ENCODE data around the gene NHP2. TPM values are rescaled to one million over a fixed set of nuclear protein-coding genes. Genes with fewer than 3 reads are reported as not detected.

NHP2 gene
- polyA plus RNA-seq, 3 donors = 68.9 to 139 (median 108) TPM

- Mint-ChIP-seq H3K4me1 (peaks cover 10% of the 10 kb centered on the region), H3K27me3 (ENCODE audit: low read depth in 3 of 3) (peaks cover 8 to 28% (median 20%) of the 10 kb centered on the region in 3 donors), H3K27ac (no peak overlapping the region), H3K4me3 (peak overlapping the region in 1 of 2 donors; percentile 60), H3K9me3 (peaks cover 0 to 3% (median 0%) of the 10 kb centered on the region in 7 donors), H3K36me3 (no peaks in the 10 kb centered on the region)
- Histone ChIP-seq H2AFZ (ENCODE audit: insufficient read depth, low read depth, low read length, poor library complexity, severe bottlenecking) (no peak overlapping the region), H3K79me2 (ENCODE audit: insufficient read depth, low read length) (no peaks in the 10 kb centered on the region), H3K4me3 (replicated peaks in 1 of 3; ENCODE audit: low read depth in 2 of 3, low read length in 3 of 3) (no peak overlapping the region), H3K27ac (ENCODE audit: low read depth in 1 of 2, low read length in 2 of 2) (no peak overlapping the region), H3K9me3 (replicated peaks in 1 of 2; ENCODE audit: control insufficient read depth in 1 of 2, insufficient read depth in 1 of 2, low read length in 2 of 2) (no peaks in the 10 kb centered on the region), H3K4me1 (ENCODE audit: control insufficient read depth in 1 of 2, insufficient read depth in 2 of 2, low read length in 2 of 2) (peaks cover 8 to 9% of the 10 kb centered on the region in 2 donors), H3K9ac (ENCODE audit: insufficient read depth, low read length, poor library complexity, severe bottlenecking) (no peak overlapping the region), H3K36me3 (replicated peaks in 1 of 2; ENCODE audit: control insufficient read depth in 1 of 2, insufficient read depth in 2 of 2, low read length in 2 of 2) (no peaks in the 10 kb centered on the region), H4K20me1 (ENCODE audit: insufficient read depth, low read length) (no peaks in the 10 kb centered on the region), H3K27me3 (ENCODE audit: control insufficient read depth in 2 of 2, insufficient read depth in 2 of 2, low read length in 2 of 2) (peaks cover 0 to 6% of the 10 kb centered on the region in 2 donors), H3K4me2 (replicated peaks; ENCODE audit: extremely low read depth, low read length, poor library complexity, severe bottlenecking) (no peak overlapping the region)
- intact Hi-C loops (cut with micrococcal nuclease) = loop anchor here in 1 of 2 donors (2.0 kb wide), 1 partner anchor 89 kb away; no protein-coding TSS in a partner anchor
- DNase-seq = no peak
- no peak for TF ChIP-seq CTCF (IDR thresholded peaks at IDR 0.05)
- WGBS (ENCODE audit: insufficient coverage) = 75% methylated on average over 36 of the region's 38 CpGs
Measured at GRCh38 chr5:178165581-178165980, 11.9 kb upstream of the NHP2 start.

- under 1% methylated on average over 25 of the region's 33 CpGs for WGBS (ENCODE audit: insufficient coverage)
- peak overlapping the region in 1 of 3 experiments; percentile 53 for H3K4me3 ChIP-seq (replicated peaks in 1 of 3; ENCODE audit: low read depth in 2 of 3, low read length in 3 of 3)
- DNase-seq = peak; percentile 74 to 75 (median 74)
- peaks cover 8 to 9% of the 10 kb centered on the region in 2 donors for H3K4me1 ChIP-seq (ENCODE audit: control insufficient read depth in 1 of 2, insufficient read depth in 2 of 2, low read length in 2 of 2)
- no peaks in the 10 kb centered on the region for H4K20me1 ChIP-seq (ENCODE audit: insufficient read depth, low read length)
- no peaks in the 10 kb centered on the region for H3K9me3 ChIP-seq (replicated peaks in 1 of 2; ENCODE audit: control insufficient read depth in 1 of 2, insufficient read depth in 1 of 2, low read length in 2 of 2)
- Mint-ChIP-seq H3K4me3 (peak overlapping the region in 1 of 2 donors; percentile 76), H3K27me3 (ENCODE audit: low read depth in 3 of 3) (peaks cover 11 to 28% (median 20%) of the 10 kb centered on the region in 3 donors), H3K9me3 (peaks cover 0 to 3% (median 0%) of the 10 kb centered on the region in 7 donors), H3K36me3 (no peaks in the 10 kb centered on the region), H3K27ac (peak overlapping the region in 1 of 7 donors; percentile 63), H3K4me1 (peaks cover 10% of the 10 kb centered on the region)
- H3K9ac ChIP-seq (ENCODE audit: insufficient read depth, low read length, poor library complexity, severe bottlenecking) = peak overlapping the region; percentile 15
- intact Hi-C loops (cut with micrococcal nuclease) = loop anchor here (1.0 to 2.0 kb wide), 2 partner anchors 87 to 88 kb away; no protein-coding TSS in a partner anchor
- H3K4me2 ChIP-seq (replicated peaks; ENCODE audit: extremely low read depth, low read length, poor library complexity, severe bottlenecking) = peak overlapping the region; percentile 69
- H3K36me3 ChIP-seq (replicated peaks in 1 of 2; ENCODE audit: control insufficient read depth in 1 of 2, insufficient read depth in 2 of 2, low read length in 2 of 2) = no peaks in the 10 kb centered on the region
- TF ChIP-seq CTCF (IDR thresholded peaks at IDR 0.05) = peak; percentile 88
- H3K79me2 ChIP-seq (ENCODE audit: insufficient read depth, low read length) = no peaks in the 10 kb centered on the region
- peaks cover 0 to 6% of the 10 kb centered on the region in 2 donors for H3K27me3 ChIP-seq (ENCODE audit: control insufficient read depth in 2 of 2, insufficient read depth in 2 of 2, low read length in 2 of 2)
- H2AFZ ChIP-seq (ENCODE audit: insufficient read depth, low read depth, low read length, poor library complexity, severe bottlenecking) = peak overlapping the region; percentile 66
- no peak overlapping the region for H3K27ac ChIP-seq (ENCODE audit: low read depth in 1 of 2, low read length in 2 of 2)
Measured at GRCh38 chr5:178163772-178164735, 10.4 kb upstream of the NHP2 start.

Data from CD14-positive monocyte (primary cell).